Liver (tissue), 9 donors: Measurements from ENCODE around the gene BMS1. TPM values are rescaled to one million over a fixed set of nuclear protein-coding genes. Genes with fewer than 3 reads are reported as not detected.

Experiments used
- DNase-seq: peaks from one replicate; pipeline ENCODE4 v3.0.0-alpha.2; 2017; ENCODE audit warnings: low spot score
- H3K27ac ChIP-seq, 2 donors: one replicate each; pipeline ENCODE4 v1.7.0; 2013; ENCODE audit warnings: inconsistent platforms in 2 of 2, low read length in 2 of 2, control low read depth in 1 of 2, low read depth in 1 of 2, mild to moderate bottlenecking in 1 of 2
- H3K27me3 ChIP-seq, 4 donors: one replicate each; pipeline versions ENCODE4 v1.6.1 to v1.7.0; 2013; ENCODE audit warnings: low read length in 3 of 4, inconsistent platforms in 1 of 4, mild to moderate bottlenecking in 1 of 4, moderate library complexity in 1 of 4; ENCODE audit not compliant: control insufficient read depth in 4 of 4, insufficient read depth in 4 of 4
- H3K36me3 ChIP-seq, 4 donors: one replicate each; pipeline versions ENCODE4 v1.6.1 to v1.7.0; 2013; ENCODE audit warnings: low read length in 3 of 4, mild to moderate bottlenecking in 3 of 4, low read depth in 1 of 4, moderate library complexity in 1 of 4; ENCODE audit not compliant: control insufficient read depth in 4 of 4, insufficient read depth in 3 of 4
- H3K4me1 ChIP-seq, 4 donors: one replicate each; pipeline versions ENCODE4 v1.6.1 to v1.7.0; 2013; ENCODE audit warnings: low read length in 3 of 4, mild to moderate bottlenecking in 3 of 4, moderate library complexity in 1 of 4; ENCODE audit not compliant: control insufficient read depth in 4 of 4, insufficient read depth in 4 of 4
- H3K4me3 ChIP-seq, 3 donors: one replicate each; pipeline versions ENCODE4 v1.6.1 to v1.7.0; 2013; ENCODE audit warnings: low read length in 3 of 3, control low read depth in 1 of 3, low read depth in 1 of 3, mild to moderate bottlenecking in 1 of 3
- H3K9ac ChIP-seq, 2 donors: one replicate each; pipeline ENCODE4 v1.7.0; 2013; ENCODE audit warnings: low read length in 2 of 2, mild to moderate bottlenecking in 2 of 2, moderate library complexity in 2 of 2, control low read depth in 1 of 2, low read depth in 1 of 2
- H3K9me3 ChIP-seq, 4 donors: one replicate each; pipeline versions ENCODE4 v1.6.1 to v1.7.0; 2013; ENCODE audit warnings: low read length in 3 of 4; ENCODE audit not compliant: control insufficient read depth in 4 of 4
- CTCF ChIP-seq: fragments of 150-350 bp; IDR thresholded peaks from 2 replicates; pipeline ENCODE4 v1.5.1; 2017; ENCODE audit warnings: improper control_type of control experiment, low read depth, low read length; ENCODE audit not compliant: missing input control
- EGR1 ChIP-seq, 2 donors: IDR thresholded peaks; 2 replicates each; pipeline ENCODE4 v1.6.1; 2016 to 2018; ENCODE audit warnings: antibody characterized with exemption in 2 of 2, low read depth in 2 of 2
- FOXA1 ChIP-seq: IDR thresholded peaks from 2 replicates; pipeline ENCODE4 v1.6.1; 2016; ENCODE audit warnings: antibody characterized with exemption
- FOXA2 ChIP-seq: IDR thresholded peaks from 2 replicates; pipeline ENCODE4 v1.6.1; 2016; ENCODE audit warnings: antibody characterized with exemption
- GABPA ChIP-seq, 2 donors: IDR thresholded peaks in 1 of 2; conservative IDR thresholded peaks in 1 of 2; 2 replicates each; pipeline ENCODE4 v1.6.1; 2016; ENCODE audit warnings: antibody characterized with exemption in 2 of 2, mild to moderate bottlenecking in 1 of 2, moderate library complexity in 1 of 2
- HNF4A ChIP-seq, 2 donors: conservative IDR thresholded peaks; 2 replicates each; pipeline ENCODE4 v1.6.1; 2016; ENCODE audit warnings: antibody characterized with exemption in 2 of 2, mild to moderate bottlenecking in 2 of 2
- HNF4G ChIP-seq: IDR thresholded peaks from 2 replicates; pipeline ENCODE4 v1.6.1; 2016; ENCODE audit warnings: antibody characterized with exemption
- JUND ChIP-seq, 2 donors: IDR thresholded peaks; 2 replicates each; pipeline ENCODE4 v1.6.1; 2016; ENCODE audit warnings: antibody characterized with exemption in 2 of 2
- RAD21 ChIP-seq, 2 donors: IDR thresholded peaks; 2 replicates each; pipeline ENCODE4 v1.6.1; 2016; ENCODE audit warnings: antibody characterized with exemption in 2 of 2, mild to moderate bottlenecking in 2 of 2
- RXRA ChIP-seq, 2 donors: IDR thresholded peaks; 2 replicates each; pipeline ENCODE4 v1.6.1; 2017 to 2018; ENCODE audit warnings: antibody characterized with exemption in 2 of 2, mild to moderate bottlenecking in 1 of 2
- TAF1 ChIP-seq: conservative IDR thresholded peaks from 2 replicates; pipeline ENCODE4 v1.6.1; 2016; ENCODE audit warnings: antibody characterized with exemption, mild to moderate bottlenecking
- YY1 ChIP-seq: IDR thresholded peaks from 2 replicates; pipeline ENCODE4 v1.6.1; 2016; ENCODE audit warnings: antibody characterized with exemption, mild to moderate bottlenecking
- ZBTB33 ChIP-seq: IDR thresholded peaks from 2 replicates; pipeline ENCODE4 v1.6.1; 2016; ENCODE audit warnings: antibody characterized with exemption
- WGBS: extraction: QIAGEN DNeasy Blood & Tissue Kit; methylation state at CpG from one replicate; pipeline ENCODE4 v1.1.7; 2013; 5-methylcytosine and 5-hydroxymethylcytosine counted together
- polyA plus RNA-seq, 2 donors: library from polyadenylated mRNA; stranded (reverse) in 1 of 2; unstranded in 1 of 2; fragments of 200-250 nt in 1 of 2; fragments of >200 nt in 1 of 2; fragmentation: Nextera tagmentation in 1 of 2; extraction: Ambion mirVana in 1 of 2; gene quantifications; one replicate each; pipeline versions ENCODE4 v1.2.1 to v1.2.3, GENCODE V29; 2013 to 2015
- total RNA-seq, 2 donors: library from RNA; depleted of rRNA; stranded (reverse); fragments of >200 nt; gene quantifications; one replicate each; pipeline ENCODE4 v1.2.3, GENCODE V29; 2014
- donor health status: healthy.
- donor health status: healthy.
- donor health status: healthy.
- donor health status: healthy.
- donor health status: healthy.

BMS1 gene
- total and polyA plus RNA-seq, 4 donors = 3.6 to 10.4 (median 5.2) TPM

- no peak for DNase-seq
- peaks cover 0 to 6% (median 0%) of the 10 kb centered on the region in 4 donors for H3K27me3 ChIP-seq
- no peak overlapping the region for H3K27ac ChIP-seq
- TF ChIP-seq EGR1 (IDR thresholded peaks at IDR 0.05; ENCODE audit: low read depth in 2 of 2) = no peak
- no peak for TF ChIP-seq FOXA2
- TF ChIP-seq TAF1 = no peak
- TF ChIP-seq JUND (IDR thresholded peaks at IDR 0.05) = no peak
- no peaks in the 10 kb centered on the region for H3K4me1 ChIP-seq
- peaks cover 1 to 3% (median 3%) of the 10 kb centered on the region in 4 donors for H3K9me3 ChIP-seq
- H3K9ac ChIP-seq = no peak overlapping the region
- 52% methylated on average over 3 of the region's 3 CpGs for WGBS
- H3K36me3 ChIP-seq = no peaks in the 10 kb centered on the region
- no peak overlapping the region for H3K4me3 ChIP-seq
These were observed 38.4 kb upstream of the BMS1 start for GRCh38 chr10:42744134-42744701.

- peak; percentile 81 for DNase-seq
- peaks cover 10 to 23% (median 19%) of the 10 kb centered on the region in 4 donors for H3K4me1 ChIP-seq
- 3% methylated on average over 28 of the region's 28 CpGs for WGBS
- H3K9ac ChIP-seq = no peak overlapping the region
- no peaks in the 10 kb centered on the region for H3K36me3 ChIP-seq
- peak overlapping the region in 1 of 3 donors; percentile 53 for H3K4me3 ChIP-seq
- H3K27ac ChIP-seq = no peak overlapping the region
- H3K9me3 ChIP-seq = no peaks in the 10 kb centered on the region
- H3K27me3 ChIP-seq = peaks cover 2 to 10% (median 7%) of the 10 kb centered on the region in 4 donors
- TF ChIP-seq HNF4A (conservative IDR thresholded peaks at IDR 0.05) (no peak), RAD21 (IDR thresholded peaks at IDR 0.05) (peak; percentile 48 to 73), RXRA (IDR thresholded peaks at IDR 0.05) (no peak), EGR1 (IDR thresholded peaks at IDR 0.05; ENCODE audit: low read depth in 2 of 2) (no peak), GABPA (IDR thresholded peaks at IDR 0.05 in 1 of 2, conservative IDR thresholded peaks at IDR 0.05 in 1 of 2) (no peak), CTCF (peak; percentile 60), FOXA1 (no peak), YY1 (no peak), TAF1 (no peak)
These were observed 29.5 kb upstream of the BMS1 start for GRCh38 chr10:42753126-42753506.

GRCh38 chr10:42753507-42754154 lies 29.0 kb upstream of the BMS1 start:
- H3K27me3 ChIP-seq = peaks cover 2 to 10% (median 7%) of the 10 kb centered on the region in 4 donors
- DNase-seq = no peak
- TF ChIP-seq HNF4A (conservative IDR thresholded peaks at IDR 0.05) (no peak), JUND (IDR thresholded peaks at IDR 0.05) (no peak), ZBTB33 (no peak), HNF4G (no peak)

More at GRCh38 chr10:42753507-42754154, 29.0 kb upstream of the BMS1 start:
- H3K9ac ChIP-seq = no peak overlapping the region
- peaks cover 10 to 23% (median 19%) of the 10 kb centered on the region in 4 donors for H3K4me1 ChIP-seq
- no peaks in the 10 kb centered on the region for H3K36me3 ChIP-seq
- H3K4me3 ChIP-seq = peak overlapping the region in 2 of 3 donors; percentile 40 to 53
- WGBS = 3% methylated on average over 51 of the region's 51 CpGs
- H3K27ac ChIP-seq = no peak overlapping the region
- no peaks in the 10 kb centered on the region for H3K9me3 ChIP-seq
